Measurements from ENCODE around the gene LRRTM3. TPM values are rescaled to one million over a fixed set of nuclear protein-coding genes. Genes with fewer than 3 reads are reported as not detected.

LRRTM3 gene
- total RNA-seq = not detected
- long read RNA-seq = 0 reads

DNA sequence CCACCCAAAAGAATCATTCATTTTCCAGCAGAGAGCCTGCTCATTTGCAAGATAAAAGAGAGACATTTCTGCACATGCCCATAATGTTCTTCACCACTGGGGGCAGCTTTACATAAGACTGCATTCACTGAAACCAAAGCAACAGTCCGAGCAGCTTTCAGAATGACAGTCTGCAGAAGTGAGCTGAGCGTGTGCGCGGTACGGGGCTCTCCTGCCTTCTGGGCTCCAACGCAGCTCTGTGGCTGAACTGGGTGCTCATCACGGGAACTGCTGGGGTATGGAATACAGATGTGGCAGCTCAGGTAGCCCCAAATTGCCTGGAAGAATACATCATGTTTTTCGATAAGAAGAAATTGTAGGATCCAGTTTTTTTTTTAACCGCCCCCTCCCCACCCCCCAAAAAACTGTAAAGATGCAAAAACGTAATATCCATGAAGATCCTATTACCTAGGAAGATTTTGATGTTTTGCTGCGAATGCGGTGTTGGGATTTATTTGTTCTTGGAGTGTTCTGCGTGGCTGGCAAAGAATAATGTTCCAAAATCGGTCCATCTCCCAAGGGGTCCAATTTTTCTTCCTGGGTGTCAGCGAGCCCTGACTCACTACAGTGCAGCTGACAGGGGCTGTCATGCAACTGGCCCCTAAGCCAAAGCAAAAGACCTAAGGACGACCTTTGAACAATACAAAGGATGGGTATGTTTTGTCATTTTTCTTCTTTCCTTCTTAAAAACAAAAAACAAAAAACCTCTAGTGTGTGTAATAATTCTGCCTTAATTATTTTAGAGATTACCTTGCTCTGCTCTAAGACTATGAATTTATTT is at the start of gene LRRTM3:
Gene LRRTM3, plus strand, starts transcription at position 141 of the 820 bp plus-strand sequence.
- DNase-seq (ENCODE audit: low spot score) = no peak

DNA sequence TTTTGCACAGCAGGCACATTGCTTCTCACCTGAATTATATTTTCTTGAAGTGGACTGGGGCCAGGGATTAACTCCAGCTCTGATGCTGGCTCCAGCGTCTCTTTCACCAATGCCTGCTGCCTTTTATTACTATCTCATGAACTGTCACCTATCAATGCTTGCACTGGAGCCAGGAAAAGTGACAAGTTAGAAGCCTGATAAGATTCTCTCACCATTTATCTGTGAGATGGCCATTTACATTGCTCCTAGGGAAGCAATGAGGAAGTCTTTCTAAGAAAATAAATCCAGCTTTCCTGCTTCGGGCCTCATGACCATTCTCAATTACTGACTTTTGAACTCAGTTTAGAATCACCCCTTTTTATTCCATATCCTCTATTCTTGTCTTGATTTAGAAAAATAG is 48.5 kb upstream of the LRRTM3 start:
- DNase-seq (ENCODE audit: low spot score) = no peak

DNA sequence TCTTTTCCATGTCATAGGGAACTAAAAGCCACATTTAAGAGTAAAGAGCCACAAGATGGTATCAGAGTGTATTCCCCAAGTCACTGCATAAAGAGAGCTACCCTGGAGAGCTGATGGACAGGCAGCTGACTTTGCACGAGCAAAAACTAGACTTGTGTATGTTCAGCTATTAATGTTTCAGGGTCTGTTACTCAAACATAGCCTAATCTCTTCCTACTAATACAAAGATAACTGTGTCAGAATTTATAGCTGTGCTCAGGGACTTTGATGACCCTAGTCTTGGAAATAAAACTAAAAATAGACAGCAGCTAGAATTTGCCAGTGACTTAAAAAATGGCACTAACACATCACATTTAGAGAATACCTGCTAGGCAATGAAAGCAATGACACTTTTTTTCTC is 45.5 kb upstream of the LRRTM3 start:
- no peak for DNase-seq (ENCODE audit: low spot score)

DNA sequence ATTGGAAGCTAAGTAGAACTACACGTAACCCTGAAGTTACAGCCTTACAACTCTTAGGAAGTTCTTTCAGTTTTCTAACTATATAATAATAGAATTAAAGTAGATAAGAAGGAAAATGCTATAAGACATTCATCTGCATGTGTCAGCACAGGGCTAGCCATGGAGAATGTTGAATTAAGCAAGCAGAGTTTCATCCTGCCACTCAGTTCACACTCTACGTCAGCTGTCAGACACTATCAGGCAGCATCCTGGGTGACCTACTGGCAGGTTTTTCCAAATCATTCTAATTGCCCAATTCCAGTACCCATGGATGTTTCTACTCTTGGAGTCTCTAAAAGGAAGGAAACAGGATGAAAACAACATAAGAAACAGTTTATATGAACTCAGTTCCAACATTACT is 45.0 kb upstream of the LRRTM3 start:
- no peak for DNase-seq (ENCODE audit: low spot score)

DNA sequence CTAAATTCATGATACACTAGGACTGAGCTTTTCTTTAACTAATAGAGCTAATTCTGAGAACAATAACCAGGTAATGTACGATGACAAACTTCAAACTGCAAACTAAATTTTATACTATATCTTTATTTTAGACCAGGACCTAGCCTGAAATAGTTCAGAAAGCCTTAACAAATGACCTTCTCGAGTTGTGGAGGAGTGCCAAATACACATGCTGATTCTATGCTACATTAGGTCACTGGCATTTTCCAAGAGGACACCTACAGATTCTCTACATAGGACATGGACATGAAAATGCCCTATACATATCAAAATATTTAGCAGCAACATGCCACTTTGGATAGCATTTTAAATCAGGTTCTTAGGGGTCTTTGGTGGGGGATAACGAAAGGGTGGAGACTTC is 44.0 kb upstream of the LRRTM3 start:
- DNase-seq (ENCODE audit: low spot score) = no peak

DNA sequence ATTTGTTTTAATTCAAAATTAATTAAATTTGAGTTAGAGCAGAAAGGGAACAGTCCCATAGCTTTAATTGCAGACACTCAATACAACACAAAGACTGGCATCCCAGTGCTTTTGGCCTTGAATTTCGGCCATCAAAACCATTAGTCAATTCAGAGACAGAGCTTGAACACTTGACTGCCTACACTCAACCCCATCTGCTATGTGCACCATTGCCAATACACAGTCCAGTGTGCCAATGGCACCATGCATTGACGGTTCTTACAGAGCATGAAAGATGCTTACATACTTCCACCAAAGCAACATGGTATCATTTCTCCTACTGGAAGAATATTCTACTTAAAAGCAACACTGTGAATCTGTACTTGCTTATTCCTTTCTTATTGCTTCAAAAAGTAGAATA is 43.6 kb upstream of the LRRTM3 start:
- DNase-seq (ENCODE audit: low spot score) = no peak

DNA sequence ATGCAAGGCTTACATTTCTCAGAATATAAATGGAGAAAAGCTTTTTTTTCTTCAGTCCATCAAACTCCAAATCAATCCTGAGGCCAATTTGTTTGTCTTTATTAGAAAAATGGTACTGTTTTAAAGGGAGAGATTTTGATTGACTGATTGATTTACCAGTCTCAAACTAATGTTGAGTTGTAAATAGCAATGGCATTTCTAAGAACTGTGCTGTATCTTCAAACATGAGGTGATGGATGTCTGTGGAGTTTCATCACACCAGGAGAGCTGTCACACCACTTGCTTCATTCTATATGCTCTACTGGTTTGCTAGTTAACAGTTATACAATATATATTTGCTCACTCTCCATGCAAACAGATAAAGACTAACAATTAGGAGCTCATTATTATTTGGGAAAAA is 39.0 kb upstream of the LRRTM3 start:
- no peak for DNase-seq (ENCODE audit: low spot score)

DNA sequence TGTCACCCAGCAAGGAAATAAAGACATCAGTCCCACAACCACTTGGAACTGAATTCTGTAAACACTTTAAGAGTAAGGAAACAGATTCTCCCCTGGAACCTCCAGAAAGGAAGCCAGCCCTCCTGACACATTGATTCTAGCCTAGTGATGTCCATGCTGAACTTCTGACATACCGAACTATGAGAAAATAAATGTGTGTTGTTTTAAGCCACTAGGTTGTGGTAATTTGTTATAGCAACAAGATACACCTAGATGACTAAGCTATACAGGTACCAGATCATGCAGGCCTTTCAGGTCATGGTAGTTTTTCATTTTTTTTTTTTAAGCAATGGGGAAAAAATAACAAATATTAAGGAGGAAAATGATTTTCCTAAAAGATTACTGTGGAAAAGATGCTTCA is 37.6 kb upstream of the LRRTM3 start:
- DNase-seq (ENCODE audit: low spot score) = no peak

DNA sequence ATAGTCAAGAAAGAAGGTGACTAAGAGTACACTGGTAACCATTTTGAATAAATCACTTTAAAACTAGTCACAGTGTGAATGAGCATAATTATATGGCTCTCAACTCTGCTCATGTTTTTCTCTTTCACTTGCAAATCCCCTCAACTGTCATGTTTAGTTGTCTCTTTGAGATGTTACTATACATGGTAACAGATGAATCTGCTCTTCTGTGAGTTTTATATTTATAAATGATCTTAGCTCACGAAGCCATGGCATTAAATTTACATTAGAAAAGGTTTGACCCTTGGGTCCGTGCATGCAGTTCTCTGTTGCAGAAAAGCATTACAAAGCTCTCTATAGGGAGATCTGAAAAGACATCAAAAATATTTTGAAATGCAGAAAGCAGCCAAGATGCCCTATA is 33.0 kb upstream of the LRRTM3 start:
- no peak for DNase-seq (ENCODE audit: low spot score)

DNA sequence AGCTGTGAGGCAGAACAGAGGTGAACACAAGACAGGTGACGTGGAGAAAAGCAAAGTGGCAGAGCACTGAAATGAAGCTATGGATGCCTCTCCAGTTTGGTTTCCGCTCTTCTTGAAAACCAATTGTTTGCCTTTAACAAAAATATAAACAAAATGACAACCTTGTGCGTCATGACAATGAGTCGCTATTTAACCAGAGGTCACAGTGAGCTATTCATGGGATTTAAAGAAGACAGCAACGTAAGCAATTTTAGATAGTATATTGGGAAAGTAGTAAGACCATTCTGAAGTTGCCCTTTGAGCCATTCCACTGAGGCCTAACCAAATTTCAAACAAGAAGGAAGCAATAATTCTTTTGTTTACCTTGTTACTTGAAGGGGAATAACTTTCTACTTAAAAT is 15.2 kb upstream of the LRRTM3 start:
- DNase-seq (ENCODE audit: low spot score) = no peak

DNA sequence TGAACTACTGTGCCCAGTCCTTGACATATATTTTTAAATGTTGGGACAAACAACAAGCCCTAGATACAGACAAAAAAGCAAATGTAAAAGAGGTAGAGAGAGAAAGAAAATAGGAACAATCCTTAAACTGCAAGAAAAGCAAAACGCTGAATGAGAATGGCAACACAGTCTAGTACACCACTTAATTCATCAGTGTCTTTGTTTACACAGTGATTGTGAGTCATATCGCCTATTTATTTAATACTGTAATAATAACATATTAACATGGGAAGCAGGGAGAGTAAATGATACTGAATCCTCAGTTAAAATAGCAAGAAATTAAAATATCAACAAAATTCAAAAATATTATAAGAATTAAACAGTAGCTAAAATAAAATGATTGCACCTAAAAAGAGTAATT is 9.8 kb upstream of the LRRTM3 start:
- DNase-seq (ENCODE audit: low spot score) = no peak

DNA sequence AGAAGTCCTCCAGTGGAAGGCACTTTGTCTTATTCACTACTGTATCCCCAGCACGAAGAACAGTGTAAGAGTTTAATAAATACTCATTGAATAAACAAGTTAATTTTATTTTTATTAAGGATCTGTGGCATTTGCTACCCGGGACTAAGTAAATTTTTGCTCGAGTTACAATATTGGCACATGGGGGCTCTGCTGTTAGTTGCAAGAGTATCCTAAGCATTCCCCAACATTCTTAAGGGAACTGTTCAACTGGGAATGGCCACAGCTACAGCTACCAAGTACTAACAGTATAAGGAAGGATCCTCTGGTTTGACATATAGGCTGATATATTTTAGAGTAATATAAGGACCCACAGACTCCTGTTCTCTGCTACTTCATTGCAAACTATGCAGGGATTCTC is 8.7 kb upstream of the LRRTM3 start:
- DNase-seq (ENCODE audit: low spot score) = no peak

DNA sequence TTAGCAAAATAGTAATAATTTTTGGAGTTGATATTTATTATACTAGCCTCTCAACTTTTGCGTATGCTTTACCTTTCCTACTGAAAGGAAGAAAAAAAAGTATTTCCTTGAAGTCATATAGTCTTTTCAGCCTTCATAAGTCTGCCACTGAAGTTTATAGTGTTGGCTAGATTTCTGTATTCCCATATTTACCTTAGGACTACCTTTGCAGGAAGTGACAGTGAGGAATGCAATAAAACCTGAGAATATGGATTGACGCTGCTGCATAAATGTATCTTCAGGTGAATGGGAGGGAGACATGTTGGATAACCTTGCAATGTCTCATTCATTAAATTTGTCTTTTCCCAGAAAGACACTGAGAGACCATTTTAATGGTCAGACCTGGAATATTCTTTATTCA is 6.6 kb upstream of the LRRTM3 start:
- no peak for DNase-seq (ENCODE audit: low spot score)

DNA sequence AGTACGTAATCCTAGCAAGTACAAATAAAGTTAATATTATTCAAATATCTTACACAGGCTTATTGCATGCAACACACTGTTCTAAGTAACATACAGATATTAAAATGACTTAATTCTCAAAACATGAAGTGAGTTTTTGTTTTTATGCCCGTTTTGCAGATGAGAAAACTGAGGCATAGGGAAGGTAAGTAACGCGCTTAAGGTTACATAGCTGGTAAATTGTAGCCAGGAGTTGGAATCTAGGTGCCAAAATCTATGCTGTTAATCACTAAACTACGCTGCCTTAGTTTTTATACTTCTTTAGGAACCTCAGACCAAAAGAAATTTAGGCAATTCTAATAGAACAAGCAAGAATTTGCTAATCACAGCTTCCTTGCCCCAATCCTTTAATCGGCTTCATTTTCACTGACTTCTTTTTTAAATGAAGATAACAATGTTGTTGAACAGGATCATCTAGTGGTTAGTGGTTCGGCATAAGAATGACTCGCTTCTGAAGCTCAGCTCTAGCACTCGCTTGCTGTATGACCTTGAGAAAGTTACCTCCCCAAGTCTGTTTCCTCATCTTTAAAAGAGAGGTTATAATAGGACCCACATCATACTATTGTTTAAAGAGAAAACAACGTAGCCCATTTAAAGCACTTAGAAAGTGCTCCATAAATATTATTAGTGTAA is 1.0 kb upstream of the LRRTM3 start:
- DNase-seq (ENCODE audit: low spot score) = no peak

DNA sequence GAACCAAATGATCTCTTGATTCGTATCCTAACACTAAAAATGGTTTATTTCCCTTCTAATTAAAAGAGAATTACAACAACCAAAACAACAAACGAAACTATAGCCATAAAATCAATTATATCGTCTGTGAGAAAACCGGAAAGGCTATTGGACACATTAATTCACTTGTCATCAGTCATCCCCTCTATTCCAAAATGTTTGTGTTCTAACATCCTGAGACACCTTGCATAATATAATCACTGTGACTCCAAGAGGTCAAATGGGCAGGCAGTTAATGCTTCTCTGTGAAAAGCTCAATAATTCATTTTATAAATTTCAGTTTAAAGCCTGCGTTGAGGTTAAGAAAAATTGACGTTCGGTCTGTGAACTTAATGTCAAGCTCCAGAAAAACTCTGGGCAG is 463 bp upstream of the LRRTM3 start:
- DNase-seq (ENCODE audit: low spot score) = no peak

DNA sequence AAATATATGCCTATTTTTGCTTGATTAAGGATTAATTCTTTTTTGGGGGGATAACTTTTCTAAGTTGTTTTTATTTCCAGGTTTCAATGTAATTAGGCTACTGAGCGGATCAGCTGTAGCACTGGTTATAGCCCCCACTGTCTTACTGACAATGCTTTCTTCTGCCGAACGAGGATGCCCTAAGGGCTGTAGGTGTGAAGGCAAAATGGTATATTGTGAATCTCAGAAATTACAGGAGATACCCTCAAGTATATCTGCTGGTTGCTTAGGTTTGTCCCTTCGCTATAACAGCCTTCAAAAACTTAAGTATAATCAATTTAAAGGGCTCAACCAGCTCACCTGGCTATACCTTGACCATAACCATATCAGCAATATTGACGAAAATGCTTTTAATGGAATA is 1.0 kb downstream of the LRRTM3 start:
- DNase-seq (ENCODE audit: low spot score) = no peak

DNA sequence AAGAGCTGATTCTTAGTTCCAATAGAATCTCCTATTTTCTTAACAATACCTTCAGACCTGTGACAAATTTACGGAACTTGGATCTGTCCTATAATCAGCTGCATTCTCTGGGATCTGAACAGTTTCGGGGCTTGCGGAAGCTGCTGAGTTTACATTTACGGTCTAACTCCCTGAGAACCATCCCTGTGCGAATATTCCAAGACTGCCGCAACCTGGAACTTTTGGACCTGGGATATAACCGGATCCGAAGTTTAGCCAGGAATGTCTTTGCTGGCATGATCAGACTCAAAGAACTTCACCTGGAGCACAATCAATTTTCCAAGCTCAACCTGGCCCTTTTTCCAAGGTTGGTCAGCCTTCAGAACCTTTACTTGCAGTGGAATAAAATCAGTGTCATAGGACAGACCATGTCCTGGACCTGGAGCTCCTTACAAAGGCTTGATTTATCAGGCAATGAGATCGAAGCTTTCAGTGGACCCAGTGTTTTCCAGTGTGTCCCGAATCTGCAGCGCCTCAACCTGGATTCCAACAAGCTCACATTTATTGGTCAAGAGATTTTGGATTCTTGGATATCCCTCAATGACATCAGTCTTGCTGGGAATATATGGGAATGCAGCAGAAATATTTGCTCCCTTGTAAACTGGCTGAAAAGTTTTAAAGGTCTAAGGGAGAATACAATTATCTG is 1.6 kb downstream of the LRRTM3 start:
- no peak for DNase-seq (ENCODE audit: low spot score)

DNA sequence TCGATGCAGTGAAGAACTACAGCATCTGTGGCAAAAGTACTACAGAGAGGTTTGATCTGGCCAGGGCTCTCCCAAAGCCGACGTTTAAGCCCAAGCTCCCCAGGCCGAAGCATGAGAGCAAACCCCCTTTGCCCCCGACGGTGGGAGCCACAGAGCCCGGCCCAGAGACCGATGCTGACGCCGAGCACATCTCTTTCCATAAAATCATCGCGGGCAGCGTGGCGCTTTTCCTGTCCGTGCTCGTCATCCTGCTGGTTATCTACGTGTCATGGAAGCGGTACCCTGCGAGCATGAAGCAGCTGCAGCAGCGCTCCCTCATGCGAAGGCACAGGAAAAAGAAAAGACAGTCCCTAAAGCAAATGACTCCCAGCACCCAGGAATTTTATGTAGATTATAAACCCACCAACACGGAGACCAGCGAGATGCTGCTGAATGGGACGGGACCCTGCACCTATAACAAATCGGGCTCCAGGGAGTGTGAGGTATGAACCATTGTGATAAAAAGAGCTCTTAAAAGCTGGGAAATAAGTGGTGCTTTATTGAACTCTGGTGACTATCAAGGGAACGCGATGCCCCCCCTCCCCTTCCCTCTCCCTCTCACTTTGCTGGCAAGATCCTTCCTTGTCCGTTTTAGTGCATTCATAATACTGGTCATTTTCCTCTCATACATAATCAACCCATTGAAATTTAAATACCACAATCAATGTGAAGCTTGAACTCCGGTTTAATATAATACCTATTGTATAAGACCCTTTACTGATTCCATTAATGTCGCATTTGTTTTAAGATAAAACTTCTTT is 2.3 kb downstream of the LRRTM3 start:
- no peak for DNase-seq (ENCODE audit: low spot score)

DNA sequence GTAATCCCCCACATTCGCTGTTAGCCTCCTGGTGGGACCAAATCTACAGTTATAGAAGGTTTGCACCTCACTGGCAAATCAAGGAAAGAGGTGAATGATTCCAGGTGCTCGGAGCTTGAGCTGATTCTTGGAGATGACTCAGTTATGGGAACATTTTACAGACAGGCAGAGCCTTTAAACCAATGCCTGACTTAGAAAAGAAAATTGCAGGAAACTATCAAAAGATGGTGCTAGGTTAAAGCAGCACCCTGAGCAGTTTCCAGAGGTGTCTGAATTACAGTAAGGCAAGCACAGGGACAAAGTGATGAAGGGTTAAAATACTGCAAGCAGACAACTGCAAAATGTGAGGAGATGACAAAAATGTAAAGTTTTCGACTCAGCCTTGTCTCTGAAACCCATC is 2.9 kb downstream of the LRRTM3 start:
- no peak for DNase-seq (ENCODE audit: low spot score)

DNA sequence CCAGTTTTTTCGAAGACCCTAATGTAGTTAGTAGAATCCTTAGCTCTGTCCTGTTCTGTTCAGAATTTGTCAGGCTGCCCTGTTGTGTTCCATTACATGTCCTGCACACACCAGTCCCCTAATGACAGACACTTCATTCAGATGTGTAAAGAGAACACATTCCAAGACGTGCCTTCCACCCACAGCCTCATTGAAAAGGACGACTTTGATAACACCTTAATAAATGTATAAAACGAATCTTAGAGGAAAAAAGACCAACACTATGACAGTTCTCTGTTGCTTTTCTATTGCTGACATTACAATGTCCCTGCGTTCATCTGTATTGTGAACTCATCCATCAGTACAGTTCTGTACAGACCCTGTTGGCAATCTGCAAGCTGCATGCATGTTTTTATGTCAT is 3.5 kb downstream of the LRRTM3 start:
- no peak for DNase-seq (ENCODE audit: low spot score)

DNA sequence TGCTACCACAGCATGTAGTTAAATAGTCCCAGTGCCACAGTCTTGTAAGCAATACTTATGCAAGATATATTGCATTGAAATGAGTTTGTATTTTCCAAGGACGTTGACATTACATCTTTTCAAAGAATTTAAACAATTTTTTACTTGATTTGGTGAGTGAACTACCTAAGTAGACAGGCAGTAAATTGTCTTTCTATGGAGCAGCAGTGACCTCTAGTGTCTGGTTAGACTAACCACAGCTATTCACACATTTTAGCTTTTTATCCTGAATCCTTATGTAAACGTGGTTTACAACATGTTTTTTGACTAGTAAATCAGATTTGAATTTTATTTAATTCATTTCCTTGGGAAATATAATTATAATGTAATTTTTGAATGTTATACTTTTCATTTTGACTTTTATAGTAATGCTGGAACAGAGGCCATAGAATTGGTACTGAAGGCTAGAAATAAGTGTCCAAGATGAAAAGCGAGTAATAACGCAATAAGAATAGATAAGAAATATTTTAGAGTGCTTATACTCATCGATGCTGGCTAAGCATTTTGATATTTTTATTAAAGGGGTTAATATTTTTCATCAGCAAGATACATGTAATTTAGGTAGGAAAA is 5.6 kb downstream of the LRRTM3 start:
- no peak for DNase-seq (ENCODE audit: low spot score)
